HCEC 1CT (cell line): ENCODE measurements around the gene WNT5B.

ENCODE experiments used
- DNase-seq: peaks from one replicate; pipeline ENCODE4 v3.0.0-alpha.2; 2017

WNT5B gene

GRCh38 chr12:1656902-1657301 lies 27.9 kb downstream of the WNT5B start:
- no peak for DNase-seq

GRCh38 chr12:1657688-1658087 lies 28.7 kb downstream of the WNT5B start:
- DNase-seq: no peak

DNA sequence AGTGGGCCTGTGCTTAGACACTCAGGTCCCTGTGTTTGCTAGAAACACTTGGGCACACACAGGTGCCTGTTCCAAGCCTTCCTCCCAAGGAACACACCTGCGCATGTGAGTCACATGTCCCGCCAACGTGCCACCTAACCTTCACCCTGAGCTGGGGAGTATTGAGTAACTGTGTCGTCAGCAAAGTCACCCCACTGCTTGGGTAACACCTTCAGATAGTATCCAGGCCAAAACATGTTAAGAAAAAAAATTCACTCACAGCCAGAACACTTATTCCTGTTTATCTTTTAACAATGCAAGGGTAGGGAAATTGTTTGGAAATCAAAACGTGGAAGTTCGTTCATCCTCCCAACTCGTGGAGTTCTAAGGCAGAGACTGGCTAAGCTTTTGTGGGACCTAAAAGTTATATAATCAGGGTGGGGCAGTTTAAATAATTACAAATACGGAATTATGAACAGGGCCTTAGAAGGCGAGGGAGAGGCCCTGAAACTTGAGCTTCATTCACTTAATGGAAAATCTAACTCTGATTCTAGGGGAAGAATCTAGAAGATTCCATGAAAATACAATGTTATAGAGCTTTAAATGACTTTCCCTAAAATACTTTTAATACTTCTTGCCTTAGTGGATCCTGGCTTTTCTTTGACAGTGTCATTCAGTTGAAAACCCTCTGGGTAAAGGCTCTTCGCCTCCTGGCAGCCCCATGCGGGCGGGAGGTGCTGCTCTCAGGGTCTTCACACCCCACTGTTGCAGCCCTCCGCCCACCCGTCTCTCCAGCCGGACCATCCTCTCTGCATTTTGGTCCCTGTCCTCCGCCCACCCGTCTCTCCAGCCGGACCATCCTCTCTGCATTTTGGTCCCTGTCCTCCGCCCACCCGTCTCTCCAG lies 31.5 kb downstream of the WNT5B start:
- DNase-seq: peak; percentile 43

GRCh38 chr12:1661553-1662335 lies 32.7 kb downstream of the WNT5B start:
- DNase-seq: peak; percentile 94

- no peak for DNase-seq
Observed at GRCh38 chr12:1662761-1663439, 33.9 kb downstream of the WNT5B start.

DNA sequence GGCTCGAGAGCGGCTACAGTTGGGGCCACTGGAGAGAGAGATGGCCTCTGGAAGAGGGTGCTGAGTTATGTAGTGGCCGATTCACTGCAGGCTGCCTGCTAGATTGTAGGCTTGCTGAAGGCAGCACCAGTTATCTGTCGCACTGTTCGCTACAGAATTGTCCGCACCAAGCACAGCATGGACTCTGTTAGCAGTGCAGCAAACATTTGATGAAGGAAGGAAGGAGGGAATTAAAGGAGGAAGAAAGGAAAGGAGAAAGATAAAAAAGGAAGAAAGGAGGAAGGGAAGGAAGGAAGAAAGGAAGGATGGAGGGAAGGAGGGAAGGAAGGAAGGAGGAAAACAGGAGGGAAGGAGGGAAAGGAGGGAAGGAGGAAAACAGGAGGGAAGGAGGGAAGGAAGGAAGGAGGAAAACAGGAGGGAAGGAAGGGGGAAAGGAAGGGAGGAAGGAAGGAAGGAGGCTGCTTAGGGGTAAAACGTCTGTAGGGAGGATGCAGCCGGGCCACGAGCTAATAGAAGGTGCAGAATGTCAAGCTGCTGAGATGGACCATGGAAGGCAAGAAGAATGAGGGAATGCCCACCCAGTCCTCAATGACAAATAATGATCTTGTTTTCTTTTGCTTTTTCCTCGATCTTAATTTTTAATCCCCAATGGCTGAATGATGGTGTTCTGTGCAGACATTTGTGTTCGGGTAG lies 34.6 kb downstream of the WNT5B start:
- DNase-seq: no peak

- DNase-seq: no peak
Observed at GRCh38 chr12:1665366-1665765, 36.3 kb downstream of the WNT5B start.

DNA sequence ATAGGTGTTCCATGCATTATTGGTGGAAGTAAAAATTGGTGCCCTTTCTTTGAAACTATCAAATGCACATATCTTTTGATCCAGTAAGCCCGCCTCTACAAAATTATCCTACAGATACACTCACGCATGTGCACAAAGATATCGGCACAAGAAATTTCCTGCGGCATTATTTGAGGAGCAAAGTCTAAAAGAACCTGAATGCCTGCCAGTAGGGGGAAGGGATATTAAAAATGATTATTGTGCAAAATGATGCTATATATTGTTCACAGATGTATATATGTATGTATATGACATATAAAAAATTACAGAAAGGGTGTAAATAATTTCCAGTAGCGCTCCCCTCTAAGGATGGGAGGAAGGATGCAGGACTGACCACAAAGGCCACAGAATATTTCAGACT lies 37.2 kb downstream of the WNT5B start:
- no peak for DNase-seq

GRCh38 chr12:1666685-1667162 lies 37.7 kb downstream of the WNT5B start:
- DNase-seq: no peak

- DNase-seq: no peak
Observed at GRCh38 chr12:1668833-1669543, 40.0 kb downstream of the WNT5B start.

DNA sequence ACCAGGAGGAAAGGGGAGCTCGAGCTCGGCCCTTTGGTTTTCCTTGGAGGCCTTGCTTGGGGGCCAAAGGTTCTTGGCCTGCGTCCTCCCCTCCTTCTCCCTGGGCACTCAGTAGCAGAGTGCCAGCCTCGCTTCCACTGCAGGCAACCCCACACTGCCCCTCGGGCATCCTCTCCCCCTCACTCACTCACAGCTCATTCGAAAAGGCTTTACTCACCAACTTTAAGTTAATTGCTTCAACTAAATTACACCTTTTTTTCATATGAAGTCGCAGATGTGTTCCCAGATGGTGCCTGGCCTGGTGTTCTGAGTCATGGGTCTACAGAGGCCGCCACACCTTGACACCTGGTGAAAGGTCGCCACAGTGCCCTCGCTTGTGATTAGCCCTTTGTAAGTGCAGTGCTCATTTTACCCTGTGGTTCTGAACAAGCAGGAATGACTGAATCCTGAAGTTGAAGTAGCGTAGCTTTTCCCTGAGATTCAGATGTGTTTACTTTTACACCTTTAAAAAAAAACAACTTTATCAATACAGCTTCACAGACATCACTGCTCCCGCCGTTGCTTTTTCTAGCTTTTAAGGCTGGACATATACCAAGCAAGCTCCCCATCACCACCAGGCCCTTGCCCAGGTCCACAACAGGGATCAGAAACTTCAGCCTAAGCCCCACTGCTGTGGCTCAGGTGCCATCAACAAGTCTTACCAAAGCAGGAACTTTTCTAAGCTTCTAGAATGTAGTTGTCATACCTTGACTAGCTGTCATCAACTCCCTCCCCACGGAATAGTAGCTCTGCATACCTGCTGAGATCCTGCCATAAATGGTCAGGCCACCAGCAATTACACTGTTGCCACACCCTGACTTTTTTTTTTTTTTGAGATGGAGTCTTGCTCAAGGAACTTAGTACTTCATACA lies 41.6 kb downstream of the WNT5B start:
- no peak for DNase-seq

GRCh38 chr12:1676043-1676442 lies 47.0 kb downstream of the WNT5B start:
- DNase-seq: no peak

GRCh38 chr12:1680804-1681492 lies 51.9 kb downstream of the WNT5B start:
- peak; percentile 11 for DNase-seq

GRCh38 chr12:1681493-1681807 lies 52.4 kb downstream of the WNT5B start:
- DNase-seq: no peak

DNA sequence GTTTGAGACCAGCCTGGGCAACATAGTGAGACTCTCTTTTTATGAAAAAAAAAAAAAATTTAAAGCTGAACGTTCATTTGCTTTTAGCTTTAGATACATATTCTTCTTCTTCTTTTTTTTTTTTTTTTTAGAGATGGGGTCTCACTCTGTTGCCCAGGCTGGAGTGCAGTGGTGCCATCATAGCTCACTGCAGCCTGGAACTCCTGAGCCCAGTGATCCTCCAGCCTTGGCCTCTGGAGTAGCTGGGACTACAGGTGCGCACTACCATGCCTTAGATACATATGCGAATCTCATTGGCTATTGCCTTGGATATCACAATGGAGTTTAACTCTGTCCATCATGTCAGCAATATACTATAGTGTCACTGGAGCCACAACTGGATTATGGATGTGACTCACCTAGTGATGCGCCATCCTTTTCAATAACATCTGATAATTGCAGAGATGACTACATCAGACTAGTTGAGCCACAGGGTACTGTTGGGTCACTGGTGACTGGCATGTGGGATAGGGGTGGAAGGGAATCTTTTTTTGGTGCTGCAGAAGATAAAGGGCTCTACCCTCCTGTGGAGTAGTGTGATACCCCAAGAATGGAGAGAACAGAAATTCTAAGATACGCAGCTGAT lies 59.2 kb downstream of the WNT5B start:
- peak; percentile 18 for DNase-seq

GRCh38 chr12:1690578-1691122 lies 61.6 kb downstream of the WNT5B start, which contains the start of gene ADIPOR2:
Gene ADIPOR2 (plus strand): TSS chr12:1691070. CDS start chr12:1754344, 63,274 bp downstream.
- peak; percentile 98 for DNase-seq

- peak; percentile 36 for DNase-seq
Observed at GRCh38 chr12:1691123-1692007, 62.3 kb downstream of the WNT5B start.

DNA sequence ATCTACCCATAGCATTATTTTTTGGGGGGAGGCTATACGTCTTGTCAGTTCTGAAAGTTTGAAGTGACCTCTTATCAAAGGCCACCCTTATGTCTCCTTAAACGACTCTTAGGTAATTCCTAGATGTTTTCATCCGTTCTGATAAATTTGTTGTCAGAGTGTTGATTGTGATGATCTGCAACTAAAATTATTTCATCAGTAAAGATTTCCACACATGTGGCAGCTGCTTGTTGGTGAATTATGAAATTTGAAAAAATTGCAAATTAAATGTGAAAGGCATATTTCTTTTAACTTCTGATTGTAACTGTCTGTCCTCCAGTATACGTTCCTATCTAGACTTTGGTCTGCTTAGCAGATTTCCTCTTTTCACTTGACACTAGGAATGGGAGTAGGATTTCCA lies 63.2 kb downstream of the WNT5B start:
- no peak for DNase-seq
